Colonic mucosa (tissue), 4 donors: ENCODE data around the gene PROK2. TPM values are rescaled to one million over a fixed set of nuclear protein-coding genes. Genes with fewer than 3 reads are reported as not detected.

Source experiments
- DNase-seq: peaks from one replicate; pipeline ENCODE4 v3.0.0-alpha.2; 2020
- H3K27ac ChIP-seq: fragments of 200-600 bp; one replicate; pipeline ENCODE4 v1.8.0; 2021
- H3K27me3 ChIP-seq: fragments of 200-600 bp; one replicate; pipeline ENCODE4 v1.8.0; 2021
- H3K36me3 ChIP-seq: fragments of 200-600 bp; one replicate; pipeline ENCODE4 v1.8.0; 2021
- H3K4me1 ChIP-seq: fragments of 200-600 bp; one replicate; pipeline ENCODE4 v1.8.0; 2021; ENCODE audit warnings: mild to moderate bottlenecking
- H3K4me3 ChIP-seq: fragments of 200-600 bp; one replicate; pipeline ENCODE4 v1.8.0; 2021
- H3K9ac ChIP-seq, 2 donors: one replicate each; pipeline ENCODE4 v1.7.0; 2013; ENCODE audit warnings: control low read depth in 2 of 2, low read depth in 2 of 2, low read length in 2 of 2
- H3K9me3 ChIP-seq: fragments of 200-600 bp; one replicate; pipeline ENCODE4 v1.8.0; 2021
- intact Hi-C: fragments of 100-400 bp; cut with DNase I; formaldehyde crosslinking; loops from one replicate; pipeline ENCODE4 v1.14.1; 2022
- total RNA-seq, 2 donors: library from RNA; stranded (reverse); fragmentation: NEBNext Ultra II Directional in 1 of 2; extraction: Animal tissue kit (Norgen Biotek cat#: 25700) in 1 of 2; gene quantifications; one replicate each; pipeline ENCODE4 v1.2.1, GENCODE V29; 2021
- TF ChIP-seq, protein P1 (sequence below): fragments of 200-600 bp; IDR thresholded peaks from one replicate; pipeline ENCODE4 v1.8.0; 2022; ENCODE audit warnings: antibody characterized with exemption, mild to moderate bottlenecking
- donor health status: healthy.
- donor health status: DM: no; HTN: no; CAD: no.
- donor health status: DM: no; HTN: no; CAD: no.

Gene PROK2
- total RNA-seq, 2 donors from 2014 or later, result 0.35 TPM; not detected in 1

DNA sequence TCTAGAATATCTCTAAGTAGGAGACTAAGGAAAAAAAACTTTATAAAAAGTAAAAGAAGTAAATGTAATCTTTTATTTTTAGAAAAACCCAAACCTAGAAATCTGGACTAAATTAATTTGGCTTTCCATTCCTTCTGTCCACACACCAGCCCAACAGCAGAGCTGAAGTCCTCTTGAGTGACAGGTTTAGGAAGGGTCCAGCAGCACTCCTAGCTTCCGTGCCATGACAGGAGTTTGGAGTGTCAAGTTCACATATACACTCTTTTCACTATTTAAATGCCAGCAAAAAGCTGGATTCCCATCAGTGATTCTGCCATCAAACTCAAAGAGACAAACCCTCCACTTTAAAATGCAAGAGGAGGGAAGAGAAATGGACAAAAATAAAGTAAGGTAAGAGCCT is 13.1 kb downstream of the PROK2 start:
- H3K27me3 ChIP-seq, result no peaks in the 10 kb centered on the region
- DNase-seq, result no peak
- TF ChIP-seq, protein P1, sequence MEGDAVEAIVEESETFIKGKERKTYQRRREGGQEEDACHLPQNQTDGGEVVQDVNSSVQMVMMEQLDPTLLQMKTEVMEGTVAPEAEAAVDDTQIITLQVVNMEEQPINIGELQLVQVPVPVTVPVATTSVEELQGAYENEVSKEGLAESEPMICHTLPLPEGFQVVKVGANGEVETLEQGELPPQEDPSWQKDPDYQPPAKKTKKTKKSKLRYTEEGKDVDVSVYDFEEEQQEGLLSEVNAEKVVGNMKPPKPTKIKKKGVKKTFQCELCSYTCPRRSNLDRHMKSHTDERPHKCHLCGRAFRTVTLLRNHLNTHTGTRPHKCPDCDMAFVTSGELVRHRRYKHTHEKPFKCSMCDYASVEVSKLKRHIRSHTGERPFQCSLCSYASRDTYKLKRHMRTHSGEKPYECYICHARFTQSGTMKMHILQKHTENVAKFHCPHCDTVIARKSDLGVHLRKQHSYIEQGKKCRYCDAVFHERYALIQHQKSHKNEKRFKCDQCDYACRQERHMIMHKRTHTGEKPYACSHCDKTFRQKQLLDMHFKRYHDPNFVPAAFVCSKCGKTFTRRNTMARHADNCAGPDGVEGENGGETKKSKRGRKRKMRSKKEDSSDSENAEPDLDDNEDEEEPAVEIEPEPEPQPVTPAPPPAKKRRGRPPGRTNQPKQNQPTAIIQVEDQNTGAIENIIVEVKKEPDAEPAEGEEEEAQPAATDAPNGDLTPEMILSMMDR, result no peak
- H3K9me3 ChIP-seq, result no peaks in the 10 kb centered on the region
- H3K9ac ChIP-seq, result no peak overlapping the region
- H3K4me1 ChIP-seq, result no peaks in the 10 kb centered on the region
- intact Hi-C loops, result no loop called here
- H3K36me3 ChIP-seq, result no peaks in the 10 kb centered on the region
- no peak overlapping the region for H3K4me3 ChIP-seq
- H3K27ac ChIP-seq, result no peak overlapping the region

DNA sequence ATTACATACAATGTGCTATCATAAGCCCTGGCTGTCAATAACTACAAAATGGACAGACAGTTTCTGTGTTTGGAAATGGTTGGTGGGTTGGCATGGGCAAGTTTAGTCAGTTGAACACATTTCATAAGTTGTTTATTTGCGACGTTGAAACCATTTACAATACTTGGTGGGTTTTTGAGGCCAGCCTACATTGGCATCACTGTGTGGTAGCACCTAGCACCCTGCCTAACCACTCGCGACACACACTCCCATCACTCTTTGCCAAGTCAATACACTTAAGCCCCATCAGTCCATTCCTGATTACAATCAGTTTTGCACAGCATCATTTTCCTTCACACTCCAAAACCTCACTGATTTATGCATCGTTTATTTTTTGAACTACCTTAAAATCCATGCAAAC is 13.8 kb downstream of the PROK2 start:
- H3K9me3 ChIP-seq, result no peaks in the 10 kb centered on the region
- H3K27me3 ChIP-seq, result no peaks in the 10 kb centered on the region
- no peaks in the 10 kb centered on the region for H3K4me1 ChIP-seq
- no peak overlapping the region for H3K27ac ChIP-seq
- no peak overlapping the region for H3K4me3 ChIP-seq
- no peak for DNase-seq
- intact Hi-C loops, result no loop called here
- TF ChIP-seq, protein P1, result no peak
- no peak overlapping the region for H3K9ac ChIP-seq
- H3K36me3 ChIP-seq, result no peaks in the 10 kb centered on the region

DNA sequence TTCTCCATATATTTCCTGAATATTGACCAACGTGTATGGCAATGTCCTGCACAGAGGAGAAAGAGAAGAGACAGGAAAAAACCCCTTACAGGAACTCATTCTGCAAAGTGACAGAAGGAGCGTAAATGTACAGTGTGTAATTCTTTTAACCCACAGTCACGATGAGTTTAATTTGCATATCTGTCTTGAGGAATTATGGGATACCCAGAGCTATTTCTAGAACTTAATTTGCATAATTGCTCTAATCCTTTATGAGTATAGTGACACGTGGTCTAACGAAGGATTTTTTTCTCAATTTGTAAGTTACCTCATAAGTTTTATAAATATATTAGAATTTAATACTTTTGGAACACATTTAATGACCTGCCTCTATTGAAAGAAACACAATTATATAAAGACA is 21.5 kb downstream of the PROK2 start:
- Histone ChIP-seq H3K9me3 (no peaks in the 10 kb centered on the region), H3K36me3 (no peaks in the 10 kb centered on the region), H3K9ac (no peak overlapping the region), H3K27ac (no peak overlapping the region), H3K4me3 (no peak overlapping the region), H3K4me1 (no peaks in the 10 kb centered on the region), H3K27me3 (no peaks in the 10 kb centered on the region)
- DNase-seq, result no peak
- intact Hi-C loops, result no loop called here
- TF ChIP-seq, protein P1, result no peak

DNA sequence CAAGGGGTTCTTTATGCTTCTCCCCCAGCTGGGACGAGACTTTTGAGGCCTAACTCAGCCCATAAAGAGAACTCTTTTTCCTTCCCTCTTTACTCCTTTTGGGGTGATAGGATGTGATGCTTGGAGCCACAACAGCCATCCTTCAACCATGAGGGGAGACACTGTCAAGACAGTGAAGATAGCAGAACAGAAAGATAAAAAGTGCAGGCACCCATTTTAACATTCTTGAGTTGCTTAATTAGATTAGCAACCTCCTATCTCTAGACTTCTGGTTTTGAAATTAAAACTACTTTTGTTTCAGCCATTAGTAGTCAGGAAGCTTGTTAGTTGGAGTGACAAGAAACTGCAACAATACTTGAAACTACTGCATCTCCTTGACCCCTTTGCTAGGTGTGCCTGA is 24.8 kb downstream of the PROK2 start:
- Histone ChIP-seq H3K4me3 (no peak overlapping the region), H3K36me3 (no peaks in the 10 kb centered on the region), H3K9ac (no peak overlapping the region), H3K27ac (no peak overlapping the region), H3K27me3 (no peaks in the 10 kb centered on the region), H3K4me1 (no peaks in the 10 kb centered on the region), H3K9me3 (no peaks in the 10 kb centered on the region)
- DNase-seq, result no peak
- intact Hi-C loops, result no loop called here
- TF ChIP-seq, protein P1, result no peak

DNA sequence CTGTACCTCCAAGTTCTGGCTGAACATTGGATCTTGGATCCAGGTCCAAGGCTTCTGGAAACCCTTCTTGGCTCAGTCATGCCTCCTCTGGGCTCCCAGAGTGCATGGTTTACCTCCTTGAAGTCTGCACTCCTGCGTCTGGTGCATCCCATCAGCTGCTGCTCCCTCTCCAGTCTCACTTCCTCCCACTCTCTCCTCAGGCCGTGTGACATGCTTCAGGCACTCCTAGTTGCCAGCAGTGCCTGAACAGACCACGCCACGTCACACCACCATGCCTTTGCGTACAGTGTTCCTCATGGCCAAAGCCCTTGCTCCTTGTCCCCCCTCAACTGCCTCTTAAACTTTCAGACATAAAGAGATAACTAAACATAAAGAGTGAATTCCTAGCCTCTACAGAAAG is 25.5 kb downstream of the PROK2 start:
- TF ChIP-seq, protein P1, result no peak
- intact Hi-C loops, result no loop called here

DNA sequence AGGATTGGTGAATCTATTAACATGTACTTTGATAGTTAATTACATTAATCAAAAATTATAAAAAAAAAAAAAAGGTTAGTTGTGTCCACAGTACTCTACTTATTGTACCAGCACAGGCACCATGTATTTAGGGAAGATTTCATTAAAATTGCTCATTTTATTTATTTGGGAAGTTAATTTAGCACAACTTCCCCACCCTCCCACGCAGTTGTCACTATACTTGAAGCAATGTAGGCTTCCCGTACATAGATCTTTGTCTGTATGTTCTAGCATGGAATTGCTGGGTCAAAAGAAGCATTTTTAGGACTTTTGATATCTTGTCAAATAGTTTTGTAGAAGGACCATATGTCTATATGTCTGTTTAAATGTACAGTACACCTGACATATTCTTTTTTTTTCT is 26.9 kb downstream of the PROK2 start:
- Histone ChIP-seq H3K4me1 (no peaks in the 10 kb centered on the region), H3K27me3 (peaks cover 5% of the 10 kb centered on the region), H3K9me3 (no peaks in the 10 kb centered on the region), H3K9ac (no peak overlapping the region), H3K27ac (no peak overlapping the region), H3K36me3 (no peaks in the 10 kb centered on the region), H3K4me3 (no peak overlapping the region)
- intact Hi-C loops, result no loop called here
- no peak for DNase-seq
- TF ChIP-seq, protein P1, result no peak

More for the DNA sequence above, 25.5 kb downstream of the PROK2 start:
- Histone ChIP-seq H3K27me3 (peaks cover 3% of the 10 kb centered on the region), H3K4me3 (no peak overlapping the region), H3K4me1 (no peaks in the 10 kb centered on the region), H3K27ac (no peak overlapping the region), H3K9ac (no peak overlapping the region), H3K9me3 (no peaks in the 10 kb centered on the region), H3K36me3 (no peaks in the 10 kb centered on the region)
- no peak for DNase-seq
